K562 (cell line): ENCODE results near the gene SLC35G6.

Experiments
- GATA2 ChIP-seq: sonication (generic); formaldehyde crosslinking; IDR thresholded peaks from 2 replicates; pipeline ENCODE4 v1.4.0; 2020; ENCODE audit warnings: mild to moderate bottlenecking, missing genetic modification reagents
- HNRNPLL ChIP-seq: fragments of 200-400 bp; formaldehyde crosslinking; IDR thresholded peaks from 2 replicates; pipeline ENCODE4 v1.6.1; 2017; ENCODE audit warnings: low read length, low read depth, mild to moderate bottlenecking; ENCODE audit not compliant: poor library complexity, severe bottlenecking
- MXI1 ChIP-seq: IDR thresholded peaks from 2 replicates; pipeline ENCODE4 v1.6.1; 2011; ENCODE audit warnings: low read depth, mild to moderate bottlenecking, improper control_type of control experiment, low read length
- NCOA2 ChIP-seq, 2 experiments: fragments of 450-650 bp; IDR thresholded peaks; 2 replicates each; pipeline ENCODE4 v1.6.1; 2018; ENCODE audit warnings: mild to moderate bottlenecking in 2 of 2, moderate library complexity in 1 of 2; ENCODE audit not compliant: partially characterized antibody in 2 of 2
- PML ChIP-seq: IDR thresholded peaks from 2 replicates; pipeline ENCODE4 v1.6.1; 2012; ENCODE audit warnings: low read length, inconsistent platforms
- XRCC3 ChIP-seq: fragments of 450-650 bp; IDR thresholded peaks from 2 replicates; pipeline ENCODE4 v1.6.1; 2017; ENCODE audit warnings: mild to moderate bottlenecking, moderate library complexity
- ZNF274 ChIP-seq: IDR thresholded peaks from 2 replicates; pipeline ENCODE4 v1.6.1; 2011; ENCODE audit warnings: low read depth, mild to moderate bottlenecking, low read length, moderate library complexity, borderline replicate concordance
- TF ChIP-seq, protein P1 (sequence below), 3 experiments: IDR thresholded peaks in 2 of 3; conservative IDR thresholded peaks in 1 of 3; 2 replicates each; pipeline ENCODE4 v1.5.1; 2011 to 2012; ENCODE audit warnings: low read length in 3 of 3, mild to moderate bottlenecking in 3 of 3, control low read depth in 2 of 3, improper control_type of control experiment in 1 of 3, inconsistent platforms in 1 of 3, low read depth in 1 of 3, mixed read lengths in 1 of 3, moderate library complexity in 1 of 3; ENCODE audit not compliant: insufficient read depth in 2 of 3
- TF ChIP-seq, protein P2 (sequence below), 2 experiments: IDR thresholded peaks in 1 of 2; conservative IDR thresholded peaks in 1 of 2; 2 replicates each; pipeline ENCODE4 v1.6.1; 2016; ENCODE audit warnings: low read depth in 2 of 2, mild to moderate bottlenecking in 1 of 2, missing compliant biosample characterization in 1 of 2, missing genetic modification characterization in 1 of 2, moderate library complexity in 1 of 2
- TF ChIP-seq, protein P3 (sequence below): fragments of 250-450 bp; sonication (Bioruptor Pico); IDR thresholded peaks from 2 replicates; pipeline ENCODE4 v1.5.1; 2021; ENCODE audit warnings: mild to moderate bottlenecking

DNA sequence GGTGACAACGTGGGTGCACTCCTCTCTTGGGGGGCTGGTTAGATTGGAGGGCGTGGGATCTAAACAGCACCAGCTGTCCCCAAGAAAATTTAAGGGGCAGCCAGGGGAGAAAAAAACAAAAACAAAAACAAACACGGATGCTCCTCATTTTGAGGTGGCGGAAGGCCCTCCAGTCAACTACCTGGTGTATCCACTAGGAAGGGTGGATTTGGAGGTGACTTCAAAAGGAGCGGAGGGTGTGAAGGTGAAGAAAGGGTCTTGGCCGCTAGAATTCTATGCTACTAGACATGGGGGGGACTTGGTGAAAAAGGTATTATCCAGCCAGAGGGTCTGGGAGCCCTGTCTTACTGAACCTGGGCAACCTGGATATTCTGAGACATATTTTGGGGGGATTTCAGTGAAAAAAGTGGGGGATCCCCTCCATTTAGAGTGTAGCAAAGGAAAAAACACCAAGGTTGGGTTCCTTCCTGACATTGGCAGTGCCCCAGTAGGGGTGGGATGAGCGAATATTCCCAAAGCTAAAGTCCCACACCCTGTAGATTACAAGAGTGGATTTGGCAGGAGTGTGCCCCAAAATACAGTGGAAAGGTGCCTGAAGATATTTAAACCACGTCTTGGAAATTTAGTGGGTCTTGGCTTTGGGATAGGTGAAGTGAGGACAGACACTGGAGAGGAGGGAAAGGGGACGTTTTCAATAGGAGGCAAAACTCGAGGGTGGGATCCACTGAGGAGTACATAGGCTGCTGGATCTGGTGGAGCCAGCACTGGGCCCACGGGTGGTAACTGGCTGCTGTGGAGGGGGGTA is 42.4 kb upstream of the SLC35G6 start:
- TF ChIP-seq PML (no peak), MXI1 (no peak), NCOA2 (IDR thresholded peaks at IDR 0.05; ENCODE audit: partially characterized antibody in 2 of 2) (no peak), HNRNPLL (no peak), XRCC3 (no peak), ZNF274 (no peak), GATA2 (no peak)
- TF ChIP-seq, protein P1, sequence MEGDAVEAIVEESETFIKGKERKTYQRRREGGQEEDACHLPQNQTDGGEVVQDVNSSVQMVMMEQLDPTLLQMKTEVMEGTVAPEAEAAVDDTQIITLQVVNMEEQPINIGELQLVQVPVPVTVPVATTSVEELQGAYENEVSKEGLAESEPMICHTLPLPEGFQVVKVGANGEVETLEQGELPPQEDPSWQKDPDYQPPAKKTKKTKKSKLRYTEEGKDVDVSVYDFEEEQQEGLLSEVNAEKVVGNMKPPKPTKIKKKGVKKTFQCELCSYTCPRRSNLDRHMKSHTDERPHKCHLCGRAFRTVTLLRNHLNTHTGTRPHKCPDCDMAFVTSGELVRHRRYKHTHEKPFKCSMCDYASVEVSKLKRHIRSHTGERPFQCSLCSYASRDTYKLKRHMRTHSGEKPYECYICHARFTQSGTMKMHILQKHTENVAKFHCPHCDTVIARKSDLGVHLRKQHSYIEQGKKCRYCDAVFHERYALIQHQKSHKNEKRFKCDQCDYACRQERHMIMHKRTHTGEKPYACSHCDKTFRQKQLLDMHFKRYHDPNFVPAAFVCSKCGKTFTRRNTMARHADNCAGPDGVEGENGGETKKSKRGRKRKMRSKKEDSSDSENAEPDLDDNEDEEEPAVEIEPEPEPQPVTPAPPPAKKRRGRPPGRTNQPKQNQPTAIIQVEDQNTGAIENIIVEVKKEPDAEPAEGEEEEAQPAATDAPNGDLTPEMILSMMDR (IDR thresholded peaks at IDR 0.05 in 2 of 3, conservative IDR thresholded peaks at IDR 0.05 in 1 of 3; ENCODE audit: insufficient read depth in 2 of 3, low read depth in 1 of 3, low read length in 3 of 3) = no peak
- TF ChIP-seq, protein P2, sequence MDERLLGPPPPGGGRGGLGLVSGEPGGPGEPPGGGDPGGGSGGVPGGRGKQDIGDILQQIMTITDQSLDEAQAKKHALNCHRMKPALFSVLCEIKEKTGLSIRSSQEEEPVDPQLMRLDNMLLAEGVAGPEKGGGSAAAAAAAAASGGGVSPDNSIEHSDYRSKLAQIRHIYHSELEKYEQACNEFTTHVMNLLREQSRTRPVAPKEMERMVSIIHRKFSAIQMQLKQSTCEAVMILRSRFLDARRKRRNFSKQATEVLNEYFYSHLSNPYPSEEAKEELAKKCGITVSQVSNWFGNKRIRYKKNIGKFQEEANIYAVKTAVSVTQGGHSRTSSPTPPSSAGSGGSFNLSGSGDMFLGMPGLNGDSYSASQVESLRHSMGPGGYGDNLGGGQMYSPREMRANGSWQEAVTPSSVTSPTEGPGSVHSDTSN (CRISPR knock-in tag; IDR thresholded peaks at IDR 0.05; ENCODE audit: low read depth) = no peak
- TF ChIP-seq, protein P2 (tag; conservative IDR thresholded peaks at IDR 0.05; ENCODE audit: low read depth) = no peak
- TF ChIP-seq, protein P3, sequence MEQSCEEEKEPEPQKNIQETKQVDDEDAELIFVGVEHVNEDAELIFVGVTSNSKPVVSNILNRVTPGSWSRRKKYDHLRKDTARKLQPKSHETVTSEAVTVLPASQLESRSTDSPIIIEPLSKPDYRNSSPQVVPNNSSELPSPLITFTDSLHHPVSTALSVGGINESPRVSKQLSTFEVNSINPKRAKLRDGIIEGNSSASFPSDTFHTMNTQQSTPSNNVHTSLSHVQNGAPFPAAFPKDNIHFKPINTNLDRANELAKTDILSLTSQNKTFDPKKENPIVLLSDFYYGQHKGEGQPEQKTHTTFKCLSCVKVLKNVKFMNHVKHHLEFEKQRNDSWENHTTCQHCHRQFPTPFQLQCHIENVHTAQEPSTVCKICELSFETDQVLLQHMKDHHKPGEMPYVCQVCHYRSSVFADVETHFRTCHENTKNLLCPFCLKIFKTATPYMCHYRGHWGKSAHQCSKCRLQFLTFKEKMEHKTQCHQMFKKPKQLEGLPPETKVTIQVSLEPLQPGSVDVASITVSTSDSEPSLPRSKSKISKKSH = no peak
